ENCODE measurements around the gene SLC43A2. TPM values are rescaled to one million over a fixed set of nuclear protein-coding genes. Genes with fewer than 3 reads are reported as not detected.

SLC43A2 gene
- total RNA-seq, 1 experiment from 2014 or later, result 3.3 TPM

GRCh38 chr17:1606352-1606985 lies 22.2 kb downstream of the SLC43A2 start:
- no TSS peak for BruUV-seq (replicated peaks)
- intact Hi-C loops (cut with micrococcal nuclease; ENCODE audit: unreplicated experiment), result no loop called here
- Mint-ChIP-seq H3K9me3 (ENCODE audit: low read depth, unreplicated experiment) (no peaks in the 10 kb centered on the region), H3K27me3 (ENCODE audit: unreplicated experiment) (no peaks in the 10 kb centered on the region), H3K36me3 (ENCODE audit: insufficient read depth, unreplicated experiment) (no peaks in the 10 kb centered on the region), H3K27ac (ENCODE audit: unreplicated experiment) (no peak overlapping the region), H3K4me3 (ENCODE audit: low read depth, unreplicated experiment) (no peak overlapping the region), H3K4me1 (ENCODE audit: low read depth, unreplicated experiment) (no peaks in the 10 kb centered on the region)
- no peak for DNase-seq
- CTCF ChIA-PET, result no interaction called here
- TF ChIP-seq, protein P1, sequence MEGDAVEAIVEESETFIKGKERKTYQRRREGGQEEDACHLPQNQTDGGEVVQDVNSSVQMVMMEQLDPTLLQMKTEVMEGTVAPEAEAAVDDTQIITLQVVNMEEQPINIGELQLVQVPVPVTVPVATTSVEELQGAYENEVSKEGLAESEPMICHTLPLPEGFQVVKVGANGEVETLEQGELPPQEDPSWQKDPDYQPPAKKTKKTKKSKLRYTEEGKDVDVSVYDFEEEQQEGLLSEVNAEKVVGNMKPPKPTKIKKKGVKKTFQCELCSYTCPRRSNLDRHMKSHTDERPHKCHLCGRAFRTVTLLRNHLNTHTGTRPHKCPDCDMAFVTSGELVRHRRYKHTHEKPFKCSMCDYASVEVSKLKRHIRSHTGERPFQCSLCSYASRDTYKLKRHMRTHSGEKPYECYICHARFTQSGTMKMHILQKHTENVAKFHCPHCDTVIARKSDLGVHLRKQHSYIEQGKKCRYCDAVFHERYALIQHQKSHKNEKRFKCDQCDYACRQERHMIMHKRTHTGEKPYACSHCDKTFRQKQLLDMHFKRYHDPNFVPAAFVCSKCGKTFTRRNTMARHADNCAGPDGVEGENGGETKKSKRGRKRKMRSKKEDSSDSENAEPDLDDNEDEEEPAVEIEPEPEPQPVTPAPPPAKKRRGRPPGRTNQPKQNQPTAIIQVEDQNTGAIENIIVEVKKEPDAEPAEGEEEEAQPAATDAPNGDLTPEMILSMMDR (IDR thresholded peaks at IDR 0.05; ENCODE audit: unreplicated experiment), result no peak

DNA sequence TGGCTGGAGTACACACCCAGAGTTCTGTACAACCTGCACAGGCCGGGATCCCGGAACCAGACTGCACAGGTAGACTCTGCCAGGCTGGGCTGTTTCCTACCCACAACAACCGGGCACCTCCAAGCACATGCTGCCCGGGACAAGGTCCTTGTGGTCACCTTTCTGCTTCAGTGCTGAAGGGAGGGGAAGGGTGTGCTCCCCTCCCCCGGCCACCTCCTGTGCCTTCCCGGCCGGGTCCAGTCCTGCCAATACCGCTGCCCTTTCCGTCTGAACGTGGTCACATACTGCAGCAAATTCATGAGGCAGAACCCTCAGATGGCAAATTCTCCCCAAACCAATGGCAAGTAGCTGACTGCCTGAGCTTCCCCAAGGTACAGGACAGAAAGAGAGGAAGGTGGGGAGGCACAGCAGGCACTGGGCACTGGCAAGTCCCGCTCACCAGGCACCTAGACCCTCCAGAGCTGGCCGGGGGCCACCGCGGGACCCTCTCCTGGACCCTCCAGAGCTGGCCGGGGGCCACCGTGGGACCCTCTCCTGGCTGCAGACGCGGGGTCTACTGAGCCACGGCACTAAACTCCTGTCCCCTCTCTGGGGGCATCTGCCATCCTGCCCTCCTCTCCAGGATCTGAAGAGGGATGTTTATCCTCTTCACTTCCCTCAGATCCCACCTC lies 22.8 kb downstream of the SLC43A2 start:
- Mint-ChIP-seq H3K27ac (ENCODE audit: unreplicated experiment) (no peak overlapping the region), H3K4me1 (ENCODE audit: low read depth, unreplicated experiment) (no peaks in the 10 kb centered on the region), H3K27me3 (ENCODE audit: unreplicated experiment) (no peaks in the 10 kb centered on the region), H3K4me3 (ENCODE audit: low read depth, unreplicated experiment) (no peak overlapping the region), H3K36me3 (ENCODE audit: insufficient read depth, unreplicated experiment) (no peaks in the 10 kb centered on the region), H3K9me3 (ENCODE audit: low read depth, unreplicated experiment) (no peaks in the 10 kb centered on the region)
- no peak for DNase-seq
- TF ChIP-seq, protein P1 (IDR thresholded peaks at IDR 0.05; ENCODE audit: unreplicated experiment), result no peak
- intact Hi-C loops (cut with micrococcal nuclease; ENCODE audit: unreplicated experiment), result no loop called here
- CTCF ChIA-PET, result no interaction called here
- BruUV-seq (replicated peaks), result no TSS peak

GRCh38 chr17:1604831-1605528 lies 23.7 kb downstream of the SLC43A2 start:
- intact Hi-C loops (cut with micrococcal nuclease; ENCODE audit: unreplicated experiment), result no loop called here
- BruUV-seq (replicated peaks), result no TSS peak
- no peaks in the 10 kb centered on the region for H3K27me3 Mint-ChIP-seq (ENCODE audit: unreplicated experiment)
- no peaks in the 10 kb centered on the region for H3K9me3 Mint-ChIP-seq (ENCODE audit: low read depth, unreplicated experiment)
- no peaks in the 10 kb centered on the region for H3K36me3 Mint-ChIP-seq (ENCODE audit: insufficient read depth, unreplicated experiment)
- no peak overlapping the region for H3K4me3 Mint-ChIP-seq (ENCODE audit: low read depth, unreplicated experiment)
- CTCF ChIA-PET, result no interaction called here
- TF ChIP-seq, protein P1 (IDR thresholded peaks at IDR 0.05; ENCODE audit: unreplicated experiment), result no peak
- DNase-seq, result no peak
- H3K4me1 Mint-ChIP-seq (ENCODE audit: low read depth, unreplicated experiment), result no peaks in the 10 kb centered on the region
- H3K27ac Mint-ChIP-seq (ENCODE audit: unreplicated experiment), result no peak overlapping the region

DNA sequence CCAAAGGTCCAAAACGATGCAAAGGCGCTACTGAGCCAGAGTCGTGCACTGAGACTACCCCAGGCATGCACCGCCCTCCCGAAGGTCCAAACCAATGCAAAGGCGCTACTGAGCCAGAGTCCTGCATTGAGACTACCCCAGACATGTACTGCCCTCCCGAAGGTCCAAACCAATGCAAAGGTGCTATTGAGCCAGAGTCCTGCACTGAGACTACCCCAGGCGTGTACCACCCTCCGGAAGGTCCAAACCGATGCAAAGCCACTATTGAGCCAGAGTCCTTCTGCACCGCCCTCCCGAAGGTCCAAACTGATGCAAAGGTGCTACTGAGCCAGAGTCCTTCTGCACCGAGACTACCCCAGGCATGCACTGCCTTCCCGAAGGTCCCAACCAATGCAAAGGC lies 27.1 kb downstream of the SLC43A2 start:
- intact Hi-C loops (cut with micrococcal nuclease; ENCODE audit: unreplicated experiment), result no loop called here
- CTCF ChIA-PET, result no interaction called here

More for the DNA sequence above, 27.1 kb downstream of the SLC43A2 start:
- no peak for DNase-seq
- no peaks in the 10 kb centered on the region for H3K9me3 Mint-ChIP-seq (ENCODE audit: low read depth, unreplicated experiment)
- TF ChIP-seq, protein P1 (IDR thresholded peaks at IDR 0.05; ENCODE audit: unreplicated experiment), result no peak
- BruUV-seq (replicated peaks), result no TSS peak
- no peak overlapping the region for H3K27ac Mint-ChIP-seq (ENCODE audit: unreplicated experiment)
- no peaks in the 10 kb centered on the region for H3K4me1 Mint-ChIP-seq (ENCODE audit: low read depth, unreplicated experiment)
- no peak overlapping the region for H3K4me3 Mint-ChIP-seq (ENCODE audit: low read depth, unreplicated experiment)
- no peaks in the 10 kb centered on the region for H3K27me3 Mint-ChIP-seq (ENCODE audit: unreplicated experiment)
- H3K36me3 Mint-ChIP-seq (ENCODE audit: insufficient read depth, unreplicated experiment), result no peaks in the 10 kb centered on the region

Data from Calu3 (cell line).